Right lobe of liver (tissue), 6 donors: ENCODE measurements around the gene TRPM3. TPM values are rescaled to one million over a fixed set of nuclear protein-coding genes. Genes with fewer than 3 reads are reported as not detected.

Source experiments
- ATAC-seq, 4 donors: fragments of 200-7000 bp; cut with Tn5 transposase; one replicate each; pipeline ENCODE4 v1.9.1; 2020; ENCODE audit warnings: mild to moderate bottlenecking in 4 of 4, moderate library complexity in 4 of 4
- DNase-seq, 3 donors: peaks; one replicate each; pipeline ENCODE4 v3.0.0-alpha.2; 2020
- H3K27ac ChIP-seq, 3 donors: fragments of 200-600 bp; one replicate each; pipeline ENCODE4 v1.8.0; 2022
- H3K27me3 ChIP-seq, 2 donors: fragments of 200-600 bp; one replicate each; pipeline ENCODE4 v1.8.0; 2022
- H3K36me3 ChIP-seq, 4 donors: fragments of 200-600 bp; sonication (generic) in 1 of 4; one replicate each; pipeline versions ENCODE4 v1.5.1 to v1.8.0; 2017 to 2022; ENCODE audit warnings: control low read depth in 1 of 4
- H3K4me1 ChIP-seq, 4 donors: fragments of 200-600 bp; sonication (generic) in 1 of 4; one replicate each; pipeline versions ENCODE4 v1.5.1 to v1.8.0; 2017 to 2022; ENCODE audit warnings: control low read depth in 1 of 4
- H3K4me3 ChIP-seq, 3 donors: fragments of 200-600 bp; one replicate each; pipeline ENCODE4 v1.8.0; 2022
- H3K9me3 ChIP-seq, 4 donors: fragments of 200-600 bp; sonication (generic) in 1 of 4; one replicate each; pipeline versions ENCODE4 v1.5.1 to v1.8.0; 2017 to 2022; ENCODE audit warnings: control low read depth in 1 of 4
- POLR2A ChIP-seq: fragments of 450-650 bp; IDR thresholded peaks from one replicate; pipeline ENCODE4 v1.6.1; 2017; ENCODE audit warnings: antibody characterized with exemption, mild to moderate bottlenecking
- WGBS: methylation state at CpG from one replicate; pipeline ENCODE4 v1.1.6; 2018; ENCODE audit warnings: low coverage, low lambda C conversion rate; ENCODE audit not compliant: insufficient coverage; ENCODE audit errors: missing lambda C conversion rate; 5-methylcytosine and 5-hydroxymethylcytosine counted together
- intact Hi-C, 2 donors: fragments of 100-400 bp; cut with DNase I; formaldehyde crosslinking; loops; one replicate each; pipeline versions ENCODE4 v1.11.2 to v1.14.1; 2022
- total RNA-seq, 6 experiments: library from RNA; depleted of rRNA in 2 of 6; stranded (reverse); fragments of >200 nt in 2 of 6; fragmentation: NEBNext Ultra II Directional in 3 of 6; extraction: Animal tissue kit (Norgen Biotek cat#: 25700) in 3 of 6; gene quantifications; one replicate each; pipeline versions ENCODE4 v1.1.0 to v1.2.4, GENCODE V29; 2016 to 2023
- TF ChIP-seq, protein P1 (sequence below), 4 donors: fragments of 200-600 bp in 3 of 4; fragments of 450-650 bp in 1 of 4; IDR thresholded peaks; one replicate each; pipeline versions ENCODE4 v1.5.1 to v1.8.0; 2016 to 2022; ENCODE audit warnings: antibody characterized with exemption in 4 of 4, mild to moderate bottlenecking in 2 of 4
- donor health status: DM: no; HTN: yes; CAD: no.
- donor health status: DM: no; HTN: no; CAD: no.
- donor health status: DM: no; HTN: no; CAD: no.
- donor health status: DM: no; HTN: yes; CAD: no.
- donor health status: DM: no; HTN: yes; CAD: no.

TRPM3 gene
- total RNA-seq, 6 experiments from 2014 or later, result 0.26 to 0.56 (median 0.39) TPM

GRCh38 chr9:70617033-70617828 lies 504.2 kb downstream of the TRPM3 start:
- intact Hi-C loops, result no loop called here
- WGBS, result 74% methylated on average over 7 of the region's 9 CpGs
- Histone ChIP-seq H3K27ac (no peak overlapping the region), H3K4me1 (no peaks in the 10 kb centered on the region), H3K4me3 (no peak overlapping the region), H3K27me3 (no peaks in the 10 kb centered on the region), H3K36me3 (no peaks in the 10 kb centered on the region), H3K9me3 (no peaks in the 10 kb centered on the region)
- DNase-seq (no peak), ATAC-seq (no peak)
- TF ChIP-seq, protein P1, sequence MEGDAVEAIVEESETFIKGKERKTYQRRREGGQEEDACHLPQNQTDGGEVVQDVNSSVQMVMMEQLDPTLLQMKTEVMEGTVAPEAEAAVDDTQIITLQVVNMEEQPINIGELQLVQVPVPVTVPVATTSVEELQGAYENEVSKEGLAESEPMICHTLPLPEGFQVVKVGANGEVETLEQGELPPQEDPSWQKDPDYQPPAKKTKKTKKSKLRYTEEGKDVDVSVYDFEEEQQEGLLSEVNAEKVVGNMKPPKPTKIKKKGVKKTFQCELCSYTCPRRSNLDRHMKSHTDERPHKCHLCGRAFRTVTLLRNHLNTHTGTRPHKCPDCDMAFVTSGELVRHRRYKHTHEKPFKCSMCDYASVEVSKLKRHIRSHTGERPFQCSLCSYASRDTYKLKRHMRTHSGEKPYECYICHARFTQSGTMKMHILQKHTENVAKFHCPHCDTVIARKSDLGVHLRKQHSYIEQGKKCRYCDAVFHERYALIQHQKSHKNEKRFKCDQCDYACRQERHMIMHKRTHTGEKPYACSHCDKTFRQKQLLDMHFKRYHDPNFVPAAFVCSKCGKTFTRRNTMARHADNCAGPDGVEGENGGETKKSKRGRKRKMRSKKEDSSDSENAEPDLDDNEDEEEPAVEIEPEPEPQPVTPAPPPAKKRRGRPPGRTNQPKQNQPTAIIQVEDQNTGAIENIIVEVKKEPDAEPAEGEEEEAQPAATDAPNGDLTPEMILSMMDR (IDR thresholded peaks at IDR 0.05), result no peak
- TF ChIP-seq POLR2A, result no peak

DNA sequence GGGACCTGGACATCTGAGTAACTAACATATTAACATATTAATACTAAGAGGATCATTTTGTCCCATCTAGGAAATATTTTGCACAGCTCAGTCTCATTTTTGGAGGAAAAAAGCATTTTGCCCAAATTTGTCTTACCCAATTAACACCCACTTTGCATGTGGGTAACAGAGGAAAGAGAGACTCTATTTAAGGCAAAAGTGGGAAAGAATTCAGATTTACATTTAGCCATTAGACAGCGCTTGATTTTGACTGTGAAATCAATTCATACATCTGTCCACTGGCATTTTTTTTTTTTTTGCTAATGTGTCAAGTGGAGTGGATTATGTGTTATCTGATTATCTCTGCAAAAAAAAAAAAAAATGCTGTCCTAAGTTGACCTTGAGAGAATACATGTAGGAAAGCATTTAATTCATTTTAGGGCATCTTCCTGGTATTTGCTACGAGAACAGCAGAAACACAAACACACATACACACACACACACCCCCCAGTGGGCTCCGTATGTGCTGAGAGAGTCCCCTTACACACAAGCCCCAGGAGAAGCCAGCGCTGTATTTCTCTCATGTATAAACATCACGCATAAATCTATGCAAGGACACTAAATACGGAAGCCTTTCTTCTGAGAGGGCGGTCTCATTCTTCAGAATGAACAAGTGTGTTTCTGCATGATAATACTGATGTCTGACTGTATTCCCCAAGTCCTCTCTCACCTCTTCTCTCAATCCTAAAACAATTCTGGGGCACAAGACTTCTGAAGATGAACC lies 505.0 kb downstream of the TRPM3 start:
- no peaks in the 10 kb centered on the region for H3K4me1 ChIP-seq
- H3K36me3 ChIP-seq, result no peaks in the 10 kb centered on the region
- no peak overlapping the region for H3K27ac ChIP-seq
- ATAC-seq (no peak), DNase-seq (no peak)
- 86% methylated on average over 7 of the region's 7 CpGs for WGBS
- no peak overlapping the region for H3K4me3 ChIP-seq
- H3K27me3 ChIP-seq, result no peaks in the 10 kb centered on the region
- H3K9me3 ChIP-seq, result no peaks in the 10 kb centered on the region
- intact Hi-C loops, result no loop called here
- TF ChIP-seq, protein P1 (IDR thresholded peaks at IDR 0.05), result no peak
- TF ChIP-seq POLR2A, result no peak

GRCh38 chr9:70615464-70616138 lies 505.8 kb downstream of the TRPM3 start:
- no peak for DNase-seq
- intact Hi-C loops, result no loop called here
- no peak for ATAC-seq
- H3K27ac ChIP-seq, result no peak overlapping the region
- H3K36me3 ChIP-seq, result no peaks in the 10 kb centered on the region
- no peaks in the 10 kb centered on the region for H3K4me1 ChIP-seq
- no peak for TF ChIP-seq POLR2A
- TF ChIP-seq, protein P1 (IDR thresholded peaks at IDR 0.05), result no peak
- H3K9me3 ChIP-seq, result no peaks in the 10 kb centered on the region
- WGBS, result 63% methylated on average over 3 of the region's 4 CpGs
- no peak overlapping the region for H3K4me3 ChIP-seq
- no peaks in the 10 kb centered on the region for H3K27me3 ChIP-seq

DNA sequence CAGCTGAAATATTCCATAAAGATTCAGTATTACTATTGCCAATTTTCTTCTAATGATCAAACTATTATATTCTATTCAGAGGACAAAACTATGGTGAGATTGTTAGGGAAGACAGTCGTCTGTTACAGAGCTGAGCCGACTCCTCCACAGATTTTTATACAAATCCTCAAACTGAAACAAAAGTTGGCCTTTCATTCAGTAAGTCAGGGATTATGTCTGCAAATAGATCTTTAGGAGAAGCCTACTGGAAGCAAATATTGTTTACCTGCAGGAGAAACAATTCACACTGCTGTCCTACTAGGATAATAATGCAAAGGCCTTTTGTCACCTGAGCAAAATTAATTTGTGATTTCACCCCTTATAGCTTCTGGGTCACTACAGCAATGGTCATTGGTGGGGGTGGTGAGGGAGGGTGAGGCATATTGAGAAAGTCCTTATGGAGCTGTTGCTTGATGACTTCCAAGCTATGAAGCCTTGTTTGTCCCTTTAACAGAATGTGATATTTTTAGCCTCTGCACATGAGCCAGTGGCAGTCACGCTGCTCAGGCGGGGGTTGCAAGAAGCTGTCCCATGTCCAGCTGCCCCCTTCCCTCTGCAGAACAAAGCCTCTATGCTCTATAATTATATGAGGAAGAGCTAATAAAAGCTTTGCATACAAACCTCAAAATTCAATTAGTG lies 506.5 kb downstream of the TRPM3 start:
- intact Hi-C loops, result no loop called here
- TF ChIP-seq POLR2A, result no peak
- TF ChIP-seq, protein P1 (IDR thresholded peaks at IDR 0.05), result no peak
- Histone ChIP-seq H3K4me1 (no peaks in the 10 kb centered on the region), H3K27me3 (no peaks in the 10 kb centered on the region), H3K36me3 (no peaks in the 10 kb centered on the region), H3K4me3 (no peak overlapping the region), H3K9me3 (no peaks in the 10 kb centered on the region), H3K27ac (no peak overlapping the region)
- DNase-seq (no peak), ATAC-seq (no peak)
- whole genome bisulfite sequencing, result 64% methylated on average over 4 of the region's 4 CpGs
